HG03064 (cell line): ENCODE results near the gene AFAP1.

Source experiments
- ATAC-seq: cut with Tn5 transposase; IDR thresholded peaks from one replicate; pipeline ENCODE4 v1.9.1; 2021; ENCODE audit warnings: low read depth; ENCODE audit not compliant: unreplicated experiment

AFAP1 gene

DNA sequence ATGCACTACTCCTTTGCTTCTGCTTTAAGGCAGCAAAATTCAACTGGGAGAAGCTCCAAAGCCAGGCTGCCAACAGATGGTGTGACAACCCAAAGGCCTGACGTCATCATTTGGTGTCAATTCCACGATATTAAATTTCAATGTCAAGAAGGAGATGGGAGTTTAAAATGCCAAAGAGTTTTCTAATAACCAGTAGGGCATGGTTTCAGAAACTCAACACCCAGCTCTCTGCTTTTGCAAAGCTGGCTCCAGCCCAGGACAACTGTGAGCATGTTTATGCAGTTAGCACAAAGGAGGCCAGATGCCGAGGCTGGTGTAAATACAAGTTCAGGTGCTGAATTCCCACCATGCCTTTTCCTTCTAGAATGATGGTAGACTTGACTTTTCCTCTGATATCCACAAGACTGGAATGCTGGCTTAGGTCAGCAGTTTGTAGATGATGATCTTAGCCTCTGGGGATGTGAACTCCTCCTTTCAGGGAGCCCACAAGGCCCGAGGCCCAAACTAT, 67.3 kb downstream of the AFAP1 start:
- ATAC-seq: no peak

DNA sequence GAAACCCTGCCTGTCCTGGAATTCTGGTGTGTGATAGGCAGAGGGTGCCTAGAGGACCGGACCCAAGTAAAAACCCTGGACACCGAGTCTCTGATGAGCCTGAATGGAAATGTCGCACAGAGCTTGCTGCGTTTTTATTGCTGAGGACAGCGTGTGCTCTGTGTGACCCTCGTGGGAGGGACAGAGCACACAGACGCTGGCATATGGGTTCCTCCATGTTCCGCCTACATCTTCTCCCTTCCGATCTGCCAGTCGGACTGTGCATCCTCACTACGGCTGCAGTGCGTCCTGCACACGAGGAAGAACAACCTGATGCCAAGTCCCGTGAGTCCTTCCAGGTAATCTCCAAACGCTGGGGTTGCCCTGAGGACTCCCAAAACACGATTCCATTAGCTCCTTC, 68.3 kb downstream of the AFAP1 start:
- ATAC-seq: no peak

DNA sequence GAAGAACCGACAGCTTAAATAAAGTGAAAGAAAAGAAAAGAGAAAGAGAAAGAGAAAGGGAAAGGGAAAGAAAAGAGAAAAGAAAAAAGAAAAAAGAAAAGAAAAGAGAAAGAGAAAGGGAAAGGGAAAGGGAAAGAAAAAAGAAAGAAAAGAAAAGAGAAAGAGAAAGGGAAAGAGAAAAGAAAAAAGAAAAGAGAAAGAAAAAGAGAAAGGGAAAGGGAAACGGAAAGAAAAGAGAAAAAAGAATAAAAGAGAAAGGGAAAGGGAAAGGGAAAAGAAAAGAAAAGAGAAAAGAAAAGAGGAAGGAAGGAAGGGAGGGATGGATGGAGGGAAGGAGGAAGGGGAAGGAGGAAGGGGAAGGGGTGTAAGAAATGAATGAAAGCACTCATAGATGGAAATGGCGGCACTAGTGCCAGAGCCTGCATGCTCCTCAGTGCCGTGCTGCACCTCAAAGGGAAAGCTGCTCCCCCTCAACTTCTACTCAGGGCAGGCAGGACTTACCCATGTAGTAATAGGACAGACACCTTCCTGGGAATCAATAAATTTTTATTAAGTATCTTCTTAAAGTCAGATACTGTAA, 70.7 kb downstream of the AFAP1 start:
- ATAC-seq: no peak

DNA sequence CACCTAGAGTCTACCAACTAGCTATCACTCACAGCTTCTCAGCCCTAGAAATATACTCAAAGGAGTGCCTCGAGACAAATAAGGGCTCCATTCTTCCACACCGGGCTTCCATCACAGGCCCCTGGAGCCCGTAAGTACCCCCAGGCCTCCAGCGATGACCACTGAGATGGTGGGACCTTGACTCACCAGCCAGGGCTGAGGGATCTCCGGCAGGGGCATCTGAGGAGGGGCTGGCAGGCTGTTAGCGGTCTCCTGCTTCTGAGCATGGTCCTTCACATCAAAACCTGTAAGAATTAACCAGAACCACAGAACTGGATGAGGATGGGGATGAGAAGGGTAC, 71.3 kb downstream of the AFAP1 start:
- no peak for ATAC-seq

DNA sequence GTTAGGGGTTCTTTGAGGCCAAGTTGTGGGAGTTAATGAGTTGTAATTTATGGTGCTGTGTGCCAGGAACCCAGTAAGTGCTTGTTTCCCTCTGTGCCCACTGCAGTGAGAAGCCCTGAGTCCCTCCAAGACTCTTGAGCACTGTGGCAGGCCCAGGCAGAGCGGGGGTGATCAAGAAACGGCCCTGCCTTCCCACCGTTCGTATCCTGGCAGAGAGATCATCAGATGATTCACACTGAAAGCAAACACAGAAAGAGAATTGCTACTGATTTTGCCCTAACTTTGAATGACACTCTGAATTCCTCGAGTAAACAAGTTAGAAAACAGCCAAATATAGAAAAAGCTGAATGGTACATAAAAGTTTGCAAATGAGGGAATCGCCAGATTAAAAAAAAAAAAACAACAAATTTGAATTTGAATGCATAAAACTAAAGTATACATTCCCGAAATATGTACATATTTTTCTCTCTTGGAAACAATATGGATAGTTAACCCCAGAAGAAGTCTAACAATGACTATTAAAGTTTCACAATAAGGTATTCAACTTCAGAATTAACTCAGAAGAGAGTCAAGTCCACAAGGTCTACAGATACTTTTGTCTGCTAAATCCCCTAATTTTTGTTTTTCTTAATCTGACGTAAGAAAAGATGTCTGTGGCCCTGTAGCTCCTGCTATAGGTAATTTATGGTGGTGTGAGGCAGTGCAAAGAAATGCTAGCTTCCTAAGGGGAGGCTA, 71.8 kb downstream of the AFAP1 start:
- no peak for ATAC-seq

DNA sequence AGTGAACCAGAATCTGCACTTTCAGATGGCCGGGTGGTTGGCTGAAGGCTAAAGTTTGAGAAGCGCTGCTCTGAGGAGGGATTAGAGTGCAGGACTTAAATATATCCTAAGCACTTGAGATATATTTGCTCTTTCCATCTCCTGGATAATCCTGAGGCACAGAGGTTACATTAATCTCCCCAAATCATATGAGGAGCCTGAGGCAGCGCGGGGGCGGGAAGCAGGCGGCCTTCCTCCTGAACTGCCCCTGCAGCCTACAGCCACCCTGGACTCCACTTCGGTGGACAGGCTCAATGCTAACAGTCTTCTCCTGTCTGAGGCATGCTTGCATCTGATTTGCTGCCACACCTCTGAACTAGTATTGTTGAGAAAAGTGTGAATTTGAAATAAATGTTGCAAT, 72.5 kb downstream of the AFAP1 start:
- no peak for ATAC-seq

DNA sequence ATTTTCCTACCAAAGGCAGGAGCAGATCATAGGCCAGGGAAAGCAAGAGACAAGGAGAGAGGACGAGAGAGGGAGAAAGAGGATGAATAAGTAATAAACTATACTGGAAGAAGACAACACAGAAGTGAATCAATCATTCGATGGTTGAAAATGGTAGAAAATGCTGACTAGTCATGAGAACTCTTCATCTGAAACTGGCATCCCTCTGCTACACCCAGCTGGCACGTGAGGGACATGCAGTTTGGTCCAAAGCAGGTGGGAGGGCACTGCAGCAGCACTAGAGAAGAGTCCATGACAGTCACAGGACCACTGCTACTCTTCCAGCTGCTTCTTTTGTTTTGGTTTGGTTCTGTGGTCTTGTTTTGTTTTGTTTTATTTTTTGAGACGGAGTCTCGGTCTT, 74.1 kb downstream of the AFAP1 start:
- no peak for ATAC-seq

DNA sequence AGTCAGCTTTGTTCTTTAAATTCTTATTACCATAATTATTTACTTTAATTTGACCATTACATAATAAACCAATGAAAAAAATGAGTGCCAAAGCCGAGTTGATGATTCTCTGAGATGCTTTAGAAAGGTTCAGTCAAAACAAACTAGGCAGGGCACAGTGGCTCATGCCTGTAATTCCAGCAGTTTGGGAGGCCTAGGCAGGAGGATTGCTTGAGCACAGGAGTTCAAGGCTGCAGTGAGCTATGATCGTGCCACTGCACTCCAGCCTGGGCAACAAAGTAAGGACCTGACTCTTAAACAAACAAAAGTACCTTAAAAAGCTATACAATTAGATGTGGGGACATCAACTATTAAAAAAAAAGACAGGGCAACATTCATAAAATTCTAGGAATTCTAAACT, 75.0 kb downstream of the AFAP1 start:
- ATAC-seq: no peak

DNA sequence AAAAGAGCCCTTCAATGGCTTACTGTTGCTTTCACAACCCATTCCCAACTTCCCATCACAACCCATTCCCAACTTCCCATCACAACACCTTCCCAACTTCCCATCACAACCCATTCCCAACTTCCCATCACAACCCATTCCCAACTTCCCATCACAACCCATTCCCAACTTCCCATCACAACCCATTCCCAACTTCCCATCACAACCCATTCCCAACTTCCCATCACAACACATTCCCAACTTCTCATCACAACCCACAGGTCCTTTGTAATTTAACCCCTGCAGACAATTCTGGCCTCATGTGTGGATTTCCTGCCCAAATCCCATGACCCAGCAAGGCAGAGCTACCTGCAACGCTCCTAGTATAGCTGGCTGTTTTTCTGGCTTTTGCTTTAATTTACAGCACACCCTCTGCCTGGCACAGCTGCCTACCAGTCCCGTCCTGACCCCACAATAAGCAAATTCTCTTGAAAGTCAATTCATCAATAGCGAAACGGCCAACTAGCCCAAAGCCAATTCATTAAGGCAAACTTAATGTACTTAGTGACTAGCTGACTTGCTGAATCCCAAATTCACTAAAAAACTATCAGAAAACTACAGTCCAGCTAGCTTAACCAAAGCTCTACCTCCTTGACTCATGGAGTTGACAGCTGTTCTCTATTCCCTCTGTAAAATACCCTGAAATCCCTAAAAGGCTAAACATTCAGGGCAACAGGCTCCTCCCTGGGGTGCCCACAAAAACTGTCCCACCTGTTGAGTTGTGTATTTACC, 75.6 kb downstream of the AFAP1 start:
- ATAC-seq: no peak

DNA sequence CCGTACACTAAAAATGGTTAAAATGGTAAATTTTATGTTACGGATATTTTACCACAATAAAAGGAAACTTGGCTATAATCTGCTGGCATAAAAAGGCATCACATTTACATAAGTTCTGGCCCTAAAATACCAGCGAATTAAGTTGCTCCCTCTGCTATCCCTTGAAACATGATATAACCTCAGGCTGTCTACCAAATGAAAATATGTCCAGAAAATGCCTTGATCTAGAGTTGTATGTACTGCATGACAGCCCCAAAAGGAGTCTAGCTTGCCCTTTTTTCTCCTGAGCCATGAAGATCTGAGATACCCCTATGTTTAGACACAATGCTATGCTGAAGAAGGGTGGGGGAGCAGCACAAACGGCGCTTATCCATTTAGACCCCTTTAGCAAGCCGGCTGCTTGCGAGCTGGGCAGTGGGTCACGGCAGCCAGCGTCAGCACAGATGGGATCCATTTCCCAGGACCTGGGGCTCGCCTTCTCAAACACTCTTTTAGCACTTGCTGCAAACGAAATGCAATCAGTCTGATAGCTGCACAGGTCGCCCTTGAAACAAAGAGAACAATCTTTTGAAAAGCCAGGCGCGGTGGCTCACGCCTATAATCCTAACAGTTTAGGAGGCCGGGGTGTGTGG, 77.0 kb downstream of the AFAP1 start:
- ATAC-seq: no peak

DNA sequence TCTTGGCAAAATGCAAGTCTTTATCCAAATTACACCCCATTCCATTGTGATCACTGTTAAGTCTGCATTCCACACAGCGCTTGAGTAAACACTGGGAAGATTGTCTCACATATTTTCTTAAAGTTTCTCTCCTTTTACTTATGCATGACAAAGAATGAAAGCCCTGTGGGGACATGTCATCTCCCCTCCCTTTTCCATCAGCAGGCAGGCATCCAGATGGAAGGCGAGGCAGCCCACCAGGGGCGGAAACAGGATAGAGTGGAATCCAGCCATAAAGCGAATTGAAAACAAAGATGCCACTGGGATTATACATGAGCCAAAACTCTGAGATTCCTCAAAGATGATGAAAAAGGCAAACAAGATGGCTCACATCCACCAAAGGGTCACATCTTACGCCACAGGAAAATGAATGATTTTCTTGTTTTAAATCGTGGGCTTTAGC, 78.2 kb downstream of the AFAP1 start:
- ATAC-seq: no peak

DNA sequence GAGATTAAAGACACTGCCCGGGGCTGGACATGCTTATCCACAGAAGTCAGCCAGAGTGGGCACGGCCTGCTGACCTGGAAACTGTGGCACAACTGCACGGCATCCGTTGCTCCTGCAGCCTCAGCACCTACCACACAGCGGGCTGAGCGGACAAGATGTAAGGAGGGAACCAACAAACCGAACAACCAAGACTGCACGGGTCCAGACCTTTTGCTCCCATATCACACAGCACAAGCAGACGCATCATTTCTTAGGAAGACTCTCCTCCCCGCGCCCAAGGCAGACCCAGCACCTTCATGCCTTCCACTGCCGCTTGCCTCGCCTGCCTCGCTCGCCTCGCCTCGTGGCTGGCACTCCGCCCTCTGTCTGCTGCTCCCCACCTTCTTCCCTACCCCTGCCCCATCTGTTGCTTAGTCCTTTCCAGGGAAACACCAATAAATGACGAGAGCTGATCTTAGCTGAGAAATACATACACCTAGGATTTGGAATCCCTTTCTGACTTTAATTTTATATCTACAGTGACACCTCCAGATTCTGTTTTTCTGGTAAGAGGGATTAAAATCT, 79.0 kb downstream of the AFAP1 start:
- ATAC-seq: no peak

DNA sequence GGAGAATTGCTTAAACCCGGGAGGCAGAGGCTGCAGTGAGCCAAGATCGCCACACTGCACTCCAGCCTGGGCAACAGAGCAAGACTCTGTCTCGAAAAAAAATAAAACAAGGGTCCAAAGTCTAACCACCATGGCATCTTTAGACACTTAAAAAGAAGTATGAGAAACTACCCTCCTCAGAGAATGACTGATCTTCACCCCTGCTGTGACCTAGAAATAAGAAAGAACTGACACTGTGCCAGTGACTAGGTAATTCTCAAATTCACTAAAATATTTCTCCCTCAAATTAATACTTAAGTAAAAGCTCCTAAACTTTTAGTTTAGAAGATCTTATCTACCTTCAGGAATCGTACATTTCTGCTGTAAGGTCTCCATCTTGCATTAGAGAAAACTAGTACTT, 80.3 kb downstream of the AFAP1 start:
- ATAC-seq: no peak

DNA sequence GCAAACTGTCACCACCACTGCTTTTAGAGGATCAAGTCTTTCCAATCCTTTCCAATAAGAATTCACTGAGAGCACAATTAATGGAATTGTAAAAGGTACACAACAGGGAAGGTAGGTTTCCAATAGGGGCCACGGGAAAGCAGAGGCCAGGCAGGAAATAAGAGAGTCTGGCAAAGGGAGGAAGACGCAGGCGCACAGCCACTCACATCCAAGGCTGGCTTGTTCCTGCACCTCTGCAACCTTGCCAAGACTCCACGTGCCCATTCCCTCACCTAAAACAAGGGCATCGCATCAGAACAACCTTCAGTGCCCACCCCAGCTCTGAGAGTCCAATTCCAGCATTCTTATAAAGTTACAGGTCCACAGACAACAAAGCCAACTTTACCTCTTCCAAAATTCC, 81.2 kb downstream of the AFAP1 start:
- no peak for ATAC-seq

DNA sequence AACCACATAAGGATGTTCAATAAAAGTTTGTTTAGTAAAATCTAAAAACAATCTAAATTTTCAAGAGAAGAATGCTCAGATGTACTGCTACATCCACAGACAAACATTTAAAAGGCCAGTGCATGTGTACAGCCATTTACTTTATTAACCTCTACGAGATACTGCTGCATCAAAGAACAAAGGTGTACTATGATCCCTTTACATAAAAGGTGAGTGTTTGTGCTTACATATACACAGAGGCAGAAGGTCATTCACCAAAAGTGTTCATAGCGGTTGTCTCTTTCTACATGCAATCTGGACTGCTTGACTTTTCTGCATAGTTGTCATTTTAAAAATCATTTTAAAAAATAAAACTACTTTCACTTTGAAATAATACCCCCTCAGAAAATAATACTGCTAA, 81.7 kb downstream of the AFAP1 start:
- ATAC-seq: no peak

DNA sequence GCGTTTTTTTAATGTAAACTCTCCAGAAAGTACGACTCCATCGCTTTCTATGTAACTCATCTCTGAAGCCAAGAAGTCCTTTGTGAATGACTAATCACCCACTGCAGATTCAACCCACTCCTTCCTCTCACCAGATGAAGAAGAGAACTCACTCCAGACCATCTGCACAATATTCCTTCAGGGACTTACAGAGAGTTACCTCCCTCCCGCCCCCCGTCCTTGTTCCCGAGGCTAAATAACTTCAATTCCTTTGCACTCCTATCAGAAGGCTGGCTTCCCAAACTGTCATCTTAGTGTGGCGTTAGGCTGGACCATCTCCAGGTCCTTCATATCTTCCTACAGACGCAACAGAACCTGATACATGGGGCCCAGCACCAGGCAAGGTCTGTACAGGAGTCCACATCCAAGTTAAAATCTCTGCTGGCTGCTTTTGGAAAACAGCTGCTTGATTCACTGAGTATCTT, 82.4 kb downstream of the AFAP1 start:
- ATAC-seq: no peak

DNA sequence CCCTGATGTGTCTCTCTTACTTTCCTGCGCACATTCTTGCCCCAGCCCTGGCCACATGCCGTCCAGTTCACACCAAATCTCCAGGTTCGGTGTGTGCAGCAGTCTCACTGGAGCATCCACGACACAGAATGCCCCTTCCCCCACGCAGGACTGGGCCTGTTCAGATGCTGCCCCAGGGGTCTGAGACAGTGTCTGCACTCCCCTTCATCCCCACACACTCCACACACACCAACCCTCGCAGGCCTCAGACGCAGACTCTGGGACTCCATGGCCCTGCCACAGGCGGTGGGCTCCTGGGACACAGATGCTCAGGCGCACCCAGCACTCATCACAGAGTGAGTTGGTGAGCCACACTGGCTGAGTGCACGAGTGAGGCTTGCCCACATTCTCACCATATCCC, 83.9 kb downstream of the AFAP1 start:
- ATAC-seq: no peak

DNA sequence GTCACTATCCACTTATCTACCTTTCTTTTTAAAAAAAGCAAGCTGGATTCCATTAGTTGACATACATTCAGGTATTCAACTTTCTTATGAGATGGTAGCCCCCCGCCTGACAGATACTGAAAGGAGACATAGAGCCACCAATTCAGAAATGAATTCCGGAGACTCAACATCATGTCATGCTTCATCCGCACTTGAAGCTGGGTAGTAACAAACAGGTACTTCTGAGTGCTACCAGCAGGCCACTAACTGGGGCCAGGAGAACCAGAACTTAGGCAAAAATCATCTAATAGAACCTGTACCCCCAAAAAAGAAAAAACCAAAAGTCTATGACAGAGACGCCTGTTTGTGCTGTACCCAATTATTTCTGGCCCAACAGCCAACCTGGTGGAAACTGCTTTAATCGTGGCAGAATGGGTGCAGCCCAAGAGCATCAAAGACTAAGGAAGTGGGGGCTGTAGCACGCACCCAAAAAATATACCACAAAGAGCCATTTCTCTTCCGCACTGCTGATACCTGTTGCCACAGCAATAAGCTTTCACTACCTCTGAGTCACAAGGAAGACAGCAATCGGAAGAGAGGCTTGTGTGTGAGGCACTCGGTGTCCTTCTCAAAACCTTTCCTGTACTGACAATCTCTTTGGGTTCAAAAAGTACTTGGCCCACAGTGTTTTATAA, 84.8 kb downstream of the AFAP1 start:
- ATAC-seq: no peak

DNA sequence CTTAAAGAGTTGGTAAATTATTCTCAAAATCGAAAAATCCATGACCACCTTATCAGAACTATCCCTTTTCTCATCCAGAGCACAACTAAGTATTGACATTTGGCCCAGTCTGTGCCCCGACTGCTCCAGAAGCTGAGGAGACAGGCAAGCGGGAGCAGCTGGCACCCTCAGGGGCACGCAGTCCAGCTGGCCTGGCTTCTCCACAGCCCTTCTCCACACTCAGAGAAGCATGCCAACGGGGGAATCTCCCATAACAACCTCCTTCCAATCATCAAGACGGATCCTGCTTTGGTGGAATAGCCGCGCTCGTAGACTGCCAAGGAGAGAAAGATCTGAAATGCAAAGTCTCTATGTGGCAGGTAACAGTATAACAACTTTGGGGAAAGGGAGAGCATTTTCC, 85.4 kb downstream of the AFAP1 start:
- no peak for ATAC-seq

DNA sequence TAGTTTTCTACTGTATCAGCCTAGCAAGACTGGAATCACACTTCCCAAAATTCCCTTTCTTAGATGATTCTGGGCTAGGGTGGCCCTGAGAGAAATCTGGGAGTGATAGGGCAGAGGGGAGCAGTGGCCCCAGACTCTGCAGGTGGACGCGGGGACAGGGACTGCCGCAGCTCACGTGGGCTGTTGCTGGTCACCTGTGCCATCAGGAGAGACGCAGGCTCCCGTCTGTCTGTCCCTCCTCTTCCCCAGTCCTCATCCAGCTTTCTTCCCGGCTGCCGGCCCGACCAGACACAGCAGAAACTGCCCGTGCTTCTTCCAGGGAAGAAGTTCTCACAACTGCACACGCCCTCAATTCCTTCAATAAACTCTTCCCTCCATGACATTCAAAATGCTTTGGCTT, 86.4 kb downstream of the AFAP1 start:
- no peak for ATAC-seq
